GM23338 (cell line): ENCODE measurements around the gene DUXA. TPM values are rescaled to one million over a fixed set of nuclear protein-coding genes. Genes with fewer than 3 reads are reported as not detected.

Source experiments
- ATAC-seq: fragments of 200-7000 bp; cut with Tn5 transposase; 3 replicates; pipeline ENCODE4 v1.9.1; 2020
- DNase-seq: peaks from one replicate; pipeline ENCODE4 v3.0.0-alpha.2; 2015; ENCODE audit warnings: low spot score
- H2AFZ ChIP-seq: fragments of 200-600 bp; sonication (generic); 2 replicates; pipeline ENCODE4 v1.8.0; 2016; ENCODE audit warnings: antibody characterized with exemption, mild to moderate bottlenecking, moderate library complexity
- H3F3A ChIP-seq: fragments of 200-600 bp; sonication (generic); replicated peaks from 2 replicates; pipeline ENCODE4 v1.8.0; 2017; ENCODE audit warnings: antibody characterized with exemption, mixed run types, low read depth
- H3K27ac ChIP-seq: fragments of 200-600 bp; sonication (generic); 2 replicates; pipeline ENCODE4 v1.6.1; 2016; ENCODE audit warnings: low read depth
- H3K27me3 ChIP-seq: fragments of 200-600 bp; sonication (generic); 2 replicates; pipeline ENCODE4 v1.8.0; 2016; ENCODE audit warnings: mild to moderate bottlenecking, mixed run types, moderate library complexity; ENCODE audit not compliant: insufficient read depth
- H3K36me3 ChIP-seq: fragments of 200-600 bp; sonication (generic); 2 replicates; pipeline ENCODE4 v1.8.0; 2016; ENCODE audit warnings: mild to moderate bottlenecking; ENCODE audit not compliant: insufficient read depth
- H3K4me1 ChIP-seq: fragments of 200-600 bp; sonication (generic); 2 replicates; pipeline ENCODE4 v1.8.0; 2016; ENCODE audit warnings: mild to moderate bottlenecking, moderate library complexity; ENCODE audit not compliant: insufficient read depth
- H3K4me2 ChIP-seq: fragments of 200-600 bp; sonication (generic); 2 replicates; pipeline ENCODE4 v1.7.1; 2017; ENCODE audit warnings: mixed run types
- H3K4me3 ChIP-seq: fragments of 200-600 bp; sonication (generic); 2 replicates; pipeline ENCODE4 v1.6.1; 2016; ENCODE audit warnings: mixed run types
- H3K79me2 ChIP-seq: fragments of 200-600 bp; sonication (generic); replicated peaks from 2 replicates; pipeline ENCODE4 v1.8.0; 2017; ENCODE audit warnings: mild to moderate bottlenecking; ENCODE audit not compliant: insufficient read depth
- H3K9me2 ChIP-seq: fragments of 200-600 bp; sonication (generic); 2 replicates; pipeline ENCODE4 v1.8.0; 2017; ENCODE audit not compliant: insufficient read depth
- H4K20me1 ChIP-seq: fragments of 200-600 bp; sonication (generic); replicated peaks from 2 replicates; pipeline ENCODE4 v1.8.0; 2017; ENCODE audit warnings: mild to moderate bottlenecking; ENCODE audit not compliant: insufficient read depth
- H3K27ac Mint-ChIP-seq: 2 replicates; pipeline ENCODE4 v1.8.0; 2020; ENCODE audit warnings: inconsistent platforms, mild to moderate bottlenecking, moderate library complexity, mixed read lengths
- H3K27me3 Mint-ChIP-seq: 3 replicates; pipeline ENCODE4 v1.8.0; 2022; ENCODE audit warnings: low read depth, mild to moderate bottlenecking, moderate library complexity, mixed read lengths, inconsistent platforms; ENCODE audit not compliant: insufficient read depth, poor library complexity
- H3K36me3 Mint-ChIP-seq: 3 replicates; pipeline ENCODE4 v1.8.0; 2021; ENCODE audit warnings: low read depth, mild to moderate bottlenecking, inconsistent platforms, moderate library complexity, mixed read lengths
- H3K4me1 Mint-ChIP-seq: 3 replicates; pipeline ENCODE4 v1.8.0; 2020; ENCODE audit warnings: mild to moderate bottlenecking, inconsistent platforms, mixed read lengths
- H3K4me3 Mint-ChIP-seq: 3 replicates; pipeline ENCODE4 v1.8.0; 2021; ENCODE audit warnings: moderate library complexity, mild to moderate bottlenecking, inconsistent platforms, mixed read lengths
- H3K9me3 Mint-ChIP-seq: 3 replicates; pipeline ENCODE4 v1.8.0; 2020; ENCODE audit warnings: moderate library complexity, mild to moderate bottlenecking, inconsistent platforms, mixed read lengths
- CREB1 ChIP-seq: fragments of 250-450 bp; sonication (Bioruptor Pico); IDR thresholded peaks from 2 replicates; pipeline ENCODE4 v1.5.0; 2020; ENCODE audit warnings: low read depth, mild to moderate bottlenecking, moderate library complexity
- CTCF ChIP-seq, 2 experiments: fragments of 200-600 bp in 1 of 2; sonication (generic) in 1 of 2; conservative IDR thresholded peaks; 2 replicates each; pipeline versions ENCODE4 v1.5.1 to v1.6.1; 2016 to 2017; ENCODE audit warnings: antibody characterized with exemption in 2 of 2, low read depth in 2 of 2, mild to moderate bottlenecking in 2 of 2, moderate library complexity in 1 of 2
- ETS1 ChIP-seq: IDR thresholded peaks from 2 replicates; pipeline ENCODE4 v1.6.1; 2016; ENCODE audit warnings: antibody characterized with exemption
- EZH2 ChIP-seq: fragments of 200-600 bp; sonication (generic); IDR thresholded peaks from one replicate; pipeline ENCODE4 v1.8.0; 2017; ENCODE audit warnings: antibody characterized with exemption, mild to moderate bottlenecking, low read depth; ENCODE audit not compliant: unreplicated experiment
- EZH2phosphoT487 ChIP-seq: fragments of 200-600 bp; sonication (generic); IDR thresholded peaks from one replicate; pipeline ENCODE4 v1.8.1; 2018; ENCODE audit warnings: antibody characterized with exemption; ENCODE audit not compliant: unreplicated experiment
- JUNB ChIP-seq: IDR thresholded peaks from one replicate; pipeline ENCODE4 v1.6.1; 2016; ENCODE audit warnings: antibody characterized with exemption; ENCODE audit not compliant: unreplicated experiment
- NANOG ChIP-seq: IDR thresholded peaks from 2 replicates; pipeline ENCODE4 v1.6.1; 2016; ENCODE audit warnings: antibody characterized with exemption, borderline replicate concordance
- POLR2AphosphoS5 ChIP-seq: IDR thresholded peaks from 2 replicates; pipeline ENCODE4 v1.6.1; 2016; ENCODE audit warnings: antibody characterized with exemption, low read depth
- REST ChIP-seq: IDR thresholded peaks from one replicate; pipeline ENCODE4 v1.6.1; 2018; ENCODE audit warnings: antibody characterized with exemption; ENCODE audit not compliant: unreplicated experiment
- STAT1 ChIP-seq: IDR thresholded peaks from one replicate; pipeline ENCODE4 v1.6.1; 2016; ENCODE audit warnings: antibody characterized with exemption; ENCODE audit not compliant: unreplicated experiment
- ZNF114 ChIP-seq: fragments of 250-450 bp; sonication (Bioruptor Pico); IDR thresholded peaks from 2 replicates; pipeline ENCODE4 v1.5.0; 2020; ENCODE audit warnings: mild to moderate bottlenecking, moderate library complexity
- ZNF331 ChIP-seq: fragments of 250-450 bp; sonication (Bioruptor Pico); IDR thresholded peaks from 2 replicates; pipeline ENCODE4 v1.5.0; 2020; ENCODE audit warnings: low read depth, mild to moderate bottlenecking, moderate library complexity
- ZNF462 ChIP-seq: fragments of 250-450 bp; sonication (Bioruptor Pico); IDR thresholded peaks from 2 replicates; pipeline ENCODE4 v1.5.0; 2020; ENCODE audit warnings: mild to moderate bottlenecking, moderate library complexity
- polyA plus RNA-seq: library from polyadenylated mRNA; unstranded; fragments of >200 nt; fragmentation: Nextera tagmentation; extraction: Ambion mirVana; gene quantifications from 2 replicates; pipeline ENCODE4 v1.2.1, GENCODE V29; 2016
- total RNA-seq: library from RNA; depleted of rRNA; stranded (reverse); fragments of >200 nt; shearing (Covaris generic); gene quantifications from 2 replicates; pipeline ENCODE4 v1.2.3, GENCODE V29; 2014

The DUXA gene
- total and polyA plus RNA-seq, 2 experiments from 2014 or later, result not detected

- Histone ChIP-seq H3K79me2 (no peaks in the 10 kb centered on the region), H3K27ac (no peak overlapping the region), H3K36me3 (peaks cover 3% of the 10 kb centered on the region; the same call in 1 of the 2 replicates), H3K9me2 (no peaks in the 10 kb centered on the region), H3K4me2 (no peak overlapping the region), H3K4me1 (no peaks in the 10 kb centered on the region), H4K20me1 (no peaks in the 10 kb centered on the region), H3K4me3 (no peak overlapping the region), H3F3A (no peaks in the 10 kb centered on the region), H2AFZ (no peak overlapping the region), H3K27me3 (peaks cover 14% of the 10 kb centered on the region)
- ATAC-seq, result no peak
- no peaks in the 10 kb centered on the region for H3K4me1 Mint-ChIP-seq
- peaks cover 2% of the 10 kb centered on the region for H3K27me3 Mint-ChIP-seq
- H3K9me3 Mint-ChIP-seq, result peaks cover 82% of the 10 kb centered on the region
- H3K4me3 Mint-ChIP-seq, result no peak overlapping the region
- H3K27ac Mint-ChIP-seq, result no peak overlapping the region
- H3K36me3 Mint-ChIP-seq, result peaks cover 27% of the 10 kb centered on the region
- no peak for TF ChIP-seq CREB1 (CRISPR knock-in tag)
- no peak for TF ChIP-seq REST
- no peak for TF ChIP-seq ETS1
- no peak for TF ChIP-seq EZH2phosphoT487
- no peak for TF ChIP-seq STAT1
- no peak for TF ChIP-seq EZH2
- TF ChIP-seq ZNF462 (CRISPR knock-in tag), result no peak
- no peak for TF ChIP-seq POLR2AphosphoS5
- TF ChIP-seq ZNF114 (CRISPR knock-in tag), result no peak
- no peak for TF ChIP-seq ZNF331 (CRISPR knock-in tag)
- TF ChIP-seq NANOG, result no peak
- TF ChIP-seq CTCF (conservative IDR thresholded peaks at IDR 0.05; ENCODE audit: low read depth in 2 of 2), result no peak
- TF ChIP-seq JUNB, result no peak
- peak; percentile 6 for DNase-seq
Measured at GRCh38 chr19:57110592-57111328, 56.5 kb downstream of the DUXA start.
